Calu3 (cell line): ENCODE measurements around the gene EIF4EBP2. TPM values are rescaled to one million over a fixed set of nuclear protein-coding genes. Genes with fewer than 3 reads are reported as not detected.
A peak's percentile ranks its signal among the peaks of the same experiment; 100 is the strongest.

Experiments used
- BruUV-seq: library from RNA; stranded (reverse); fragments of 400-500 nt; replicated peaks from 2 replicates; lab custom pipeline; 2021; lab: Mats Ljungman, UMichigan
- CTCF ChIA-PET: fragments of 300-600 bp; sonication (Branson Sonifier 250); formaldehyde crosslinking; loops from one replicate; lab custom pipeline; 2022; ENCODE audit warnings: antibody characterized with exemption; lab: Charles Lee
- DNase-seq: peaks from one replicate; pipeline ENCODE4 v3.0.0; 2022
- H3K27ac Mint-ChIP-seq: one replicate; pipeline ENCODE4 v1.8.0; 2022; ENCODE audit warnings: mixed read lengths; ENCODE audit not compliant: unreplicated experiment
- H3K27me3 Mint-ChIP-seq: one replicate; pipeline ENCODE4 v1.8.0; 2022; ENCODE audit warnings: mixed read lengths; ENCODE audit not compliant: unreplicated experiment
- H3K36me3 Mint-ChIP-seq: one replicate; pipeline ENCODE4 v1.8.0; 2022; ENCODE audit warnings: mild to moderate bottlenecking, moderate library complexity, mixed read lengths; ENCODE audit not compliant: insufficient read depth, unreplicated experiment
- H3K4me1 Mint-ChIP-seq: one replicate; pipeline ENCODE4 v1.8.0; 2022; ENCODE audit warnings: mild to moderate bottlenecking, low read depth, mixed read lengths; ENCODE audit not compliant: unreplicated experiment
- H3K4me3 Mint-ChIP-seq: one replicate; pipeline ENCODE4 v1.8.0; 2022; ENCODE audit warnings: mild to moderate bottlenecking, low read depth, moderate library complexity, mixed read lengths; ENCODE audit not compliant: unreplicated experiment
- H3K9me3 Mint-ChIP-seq: one replicate; pipeline ENCODE4 v1.8.0; 2022; ENCODE audit warnings: low read depth, mixed read lengths; ENCODE audit not compliant: unreplicated experiment
- intact Hi-C: fragments of 100-400 bp; cut with micrococcal nuclease; formaldehyde crosslinking; loops from one replicate; pipeline ENCODE4 v1.10.0; 2022; ENCODE audit not compliant: unreplicated experiment
- total RNA-seq: library from RNA; stranded (reverse); gene quantifications from 2 replicates; pipeline ENCODE4 v1.2.3, GENCODE V29; 2022
- TF ChIP-seq, protein P1 (sequence below): fragments of 200-600 bp; IDR thresholded peaks from one replicate; pipeline ENCODE4 v1.8.0; 2022; ENCODE audit warnings: antibody characterized with exemption; ENCODE audit not compliant: unreplicated experiment

Gene EIF4EBP2
- total RNA-seq, 1 experiment from 2014 or later, result 54.7 TPM

DNA sequence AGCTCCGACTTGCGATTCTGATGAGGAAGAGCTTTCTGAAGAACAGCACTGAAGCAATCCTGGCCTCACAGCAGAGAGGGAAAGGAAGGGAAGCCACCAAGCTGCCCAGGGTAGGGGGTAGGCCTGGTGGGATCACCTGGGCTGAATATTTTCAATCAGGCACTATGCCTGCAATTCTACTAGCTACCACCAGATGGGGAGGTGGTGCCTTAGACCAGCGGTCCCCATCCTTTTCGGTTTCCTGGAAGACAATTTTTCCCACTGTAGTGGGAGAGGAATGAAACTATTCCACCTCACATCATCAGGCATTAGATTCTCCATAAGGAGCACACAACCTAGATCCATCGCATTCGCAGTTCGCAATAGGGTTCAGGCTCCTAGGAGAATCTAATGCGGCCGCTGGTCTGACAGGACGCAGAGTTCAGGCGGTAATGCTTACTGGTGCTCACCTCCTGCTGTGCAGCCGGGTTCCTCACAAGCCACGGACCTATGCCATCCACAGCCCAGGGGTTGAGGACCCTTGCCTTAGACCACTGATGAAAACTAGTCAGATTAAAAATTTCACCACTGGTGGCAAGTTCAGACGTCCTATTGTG, 24.3 kb upstream of the EIF4EBP2 start:
- H3K4me1 Mint-ChIP-seq, result peaks cover 17% of the 10 kb centered on the region
- no peak overlapping the region for H3K27ac Mint-ChIP-seq
- no peak for DNase-seq
- H3K9me3 Mint-ChIP-seq, result no peaks in the 10 kb centered on the region
- H3K27me3 Mint-ChIP-seq, result peaks cover 8% of the 10 kb centered on the region
- H3K36me3 Mint-ChIP-seq, result peaks cover 19% of the 10 kb centered on the region
- H3K4me3 Mint-ChIP-seq, result no peak overlapping the region
- TF ChIP-seq, protein P1, sequence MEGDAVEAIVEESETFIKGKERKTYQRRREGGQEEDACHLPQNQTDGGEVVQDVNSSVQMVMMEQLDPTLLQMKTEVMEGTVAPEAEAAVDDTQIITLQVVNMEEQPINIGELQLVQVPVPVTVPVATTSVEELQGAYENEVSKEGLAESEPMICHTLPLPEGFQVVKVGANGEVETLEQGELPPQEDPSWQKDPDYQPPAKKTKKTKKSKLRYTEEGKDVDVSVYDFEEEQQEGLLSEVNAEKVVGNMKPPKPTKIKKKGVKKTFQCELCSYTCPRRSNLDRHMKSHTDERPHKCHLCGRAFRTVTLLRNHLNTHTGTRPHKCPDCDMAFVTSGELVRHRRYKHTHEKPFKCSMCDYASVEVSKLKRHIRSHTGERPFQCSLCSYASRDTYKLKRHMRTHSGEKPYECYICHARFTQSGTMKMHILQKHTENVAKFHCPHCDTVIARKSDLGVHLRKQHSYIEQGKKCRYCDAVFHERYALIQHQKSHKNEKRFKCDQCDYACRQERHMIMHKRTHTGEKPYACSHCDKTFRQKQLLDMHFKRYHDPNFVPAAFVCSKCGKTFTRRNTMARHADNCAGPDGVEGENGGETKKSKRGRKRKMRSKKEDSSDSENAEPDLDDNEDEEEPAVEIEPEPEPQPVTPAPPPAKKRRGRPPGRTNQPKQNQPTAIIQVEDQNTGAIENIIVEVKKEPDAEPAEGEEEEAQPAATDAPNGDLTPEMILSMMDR, result peak; percentile 66
- CTCF ChIA-PET, result interaction anchor here (0.6 kb wide), 2 partner anchors 89 to 155 kb away, joined by 3 to 4 read pairs; no protein-coding TSS in a partner anchor
- BruUV-seq, result no TSS peak
- intact Hi-C loops, result loop anchor here (5.0 kb wide), 1 partner anchor 157 kb away; no protein-coding TSS in a partner anchor

DNA sequence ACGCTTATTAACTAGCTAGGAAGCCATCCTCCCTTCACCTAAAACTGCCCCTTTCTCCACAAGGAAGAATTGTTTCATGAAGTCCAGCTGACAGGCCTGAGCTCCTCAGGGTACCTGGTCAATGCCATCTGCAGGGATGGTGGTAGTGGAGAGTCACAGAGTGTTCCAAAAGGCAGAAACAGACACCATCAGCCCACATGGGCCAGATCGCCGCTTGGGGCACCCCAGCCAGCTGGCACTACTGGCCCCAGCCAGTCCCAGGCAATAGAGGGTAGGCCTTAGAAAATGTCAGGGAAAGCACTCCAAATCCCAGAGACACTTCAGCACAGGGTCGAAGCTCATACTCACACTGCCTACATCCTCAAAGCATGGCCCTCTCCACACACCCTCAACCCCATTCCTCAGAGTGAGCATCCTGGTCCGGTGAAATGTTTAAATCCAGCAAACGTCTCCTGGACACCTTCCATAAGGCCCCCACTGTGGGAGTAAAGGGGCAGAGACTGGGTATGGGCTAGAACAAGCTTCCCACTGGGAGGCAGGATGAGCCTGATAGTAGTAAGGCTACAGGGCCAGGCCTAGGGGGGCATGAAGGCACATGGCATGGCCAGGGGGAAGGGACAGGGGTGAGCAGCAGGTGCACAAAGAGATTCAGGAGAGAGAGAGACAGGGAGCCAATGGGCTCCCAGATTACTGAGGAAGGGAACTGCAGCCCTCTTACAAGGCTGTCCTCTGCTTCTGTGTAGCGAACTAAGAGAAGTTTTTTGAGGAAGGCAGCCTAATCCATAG, 23.4 kb upstream of the EIF4EBP2 start:
- intact Hi-C loops, result no loop called here
- CTCF ChIA-PET, result interaction anchor here (0.6 kb wide), 2 partner anchors 73 to 90 kb away, joined by 3 to 4 read pairs; no protein-coding TSS in a partner anchor
- Mint-ChIP-seq H3K27ac (no peak overlapping the region), H3K4me1 (peaks cover 17% of the 10 kb centered on the region), H3K9me3 (no peaks in the 10 kb centered on the region), H3K4me3 (peak overlapping the region; percentile 85), H3K36me3 (peaks cover 19% of the 10 kb centered on the region), H3K27me3 (peaks cover 8% of the 10 kb centered on the region)
- TF ChIP-seq, protein P1, result no peak
- no TSS peak for BruUV-seq
- no peak for DNase-seq

DNA sequence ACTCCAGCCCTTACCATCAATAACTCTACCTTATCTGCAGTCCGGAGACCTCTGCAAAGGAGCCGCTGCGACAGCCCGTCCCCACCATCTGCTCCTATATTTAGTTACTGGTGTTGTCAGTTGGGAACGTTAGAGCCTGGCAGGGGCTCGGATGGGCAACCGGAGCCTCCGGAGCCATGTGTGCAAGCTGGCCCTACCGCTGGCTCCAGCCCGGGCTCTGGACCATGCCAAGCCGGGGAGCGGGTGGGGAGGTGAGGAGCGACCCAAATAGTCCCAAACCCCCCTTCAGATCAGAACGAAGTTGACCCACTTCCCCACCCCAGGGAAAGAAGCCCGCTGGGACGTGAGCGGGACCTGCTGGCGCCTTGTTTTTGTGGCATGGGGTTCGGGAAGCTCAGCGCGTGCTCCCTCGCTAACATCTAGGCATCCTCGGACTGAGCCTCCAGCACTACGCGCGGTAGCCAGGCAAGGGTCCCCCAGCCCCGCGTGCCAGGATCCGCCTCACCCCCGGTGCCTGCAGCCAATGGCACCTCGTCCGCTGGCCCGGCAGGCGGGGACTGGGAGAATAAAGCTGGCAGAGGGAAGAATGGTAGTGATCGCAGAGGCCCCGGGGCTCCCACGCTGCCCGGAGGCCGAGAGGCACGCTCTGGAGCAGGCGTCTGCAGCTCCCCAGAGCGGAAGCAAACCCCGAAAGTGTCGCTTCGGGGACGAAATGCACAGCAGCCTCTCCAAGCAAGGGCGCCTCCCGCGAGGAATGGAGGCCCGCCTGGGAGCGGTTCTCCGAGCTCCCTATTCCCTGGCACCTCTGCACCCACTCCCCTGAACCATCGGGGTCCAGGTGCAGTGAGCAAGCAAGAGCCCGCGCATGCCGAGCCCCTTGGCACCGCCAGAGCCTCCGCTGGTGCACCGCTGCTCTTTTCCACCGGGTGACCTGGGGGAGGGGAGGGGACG, 22.2 kb upstream of the EIF4EBP2 start:
- H3K4me3 Mint-ChIP-seq, result peak overlapping the region; percentile 85
- DNase-seq, result peak; percentile 66
- H3K9me3 Mint-ChIP-seq, result no peaks in the 10 kb centered on the region
- intact Hi-C loops, result no loop called here
- TF ChIP-seq, protein P1, result no peak
- CTCF ChIA-PET, result interaction anchor here (0.7 to 1.0 kb wide), 3 partner anchors 23 to 294 kb away, joined by 3 to 4 read pairs (median 4); no protein-coding TSS in a partner anchor
- H3K4me1 Mint-ChIP-seq, result peaks cover 20% of the 10 kb centered on the region
- H3K36me3 Mint-ChIP-seq, result peaks cover 19% of the 10 kb centered on the region
- peak overlapping the region; percentile 19 for H3K27ac Mint-ChIP-seq
- BruUV-seq, result no TSS peak
- peaks cover 8% of the 10 kb centered on the region for H3K27me3 Mint-ChIP-seq

DNA sequence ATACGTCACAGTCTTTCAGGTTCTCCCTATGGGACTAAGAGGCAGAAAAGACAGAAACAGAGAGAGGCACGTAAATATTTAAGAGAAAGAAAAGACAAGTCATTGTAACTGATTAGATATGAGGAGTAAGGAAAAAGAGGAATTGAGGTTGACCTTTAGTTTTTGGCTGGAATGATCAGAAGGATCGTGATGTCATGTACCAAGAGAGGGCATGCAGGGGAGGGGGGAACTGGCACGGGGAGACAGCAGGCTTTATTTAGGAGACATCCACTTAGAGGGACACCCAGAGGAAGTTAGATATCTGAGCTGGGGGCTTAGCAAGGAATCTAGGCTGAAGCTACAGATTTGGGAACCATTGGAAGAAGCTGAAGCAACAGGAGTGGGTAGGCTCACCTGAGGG, 12.3 kb upstream of the EIF4EBP2 start:
- intact Hi-C loops, result no loop called here
- Mint-ChIP-seq H3K36me3 (peaks cover 6% of the 10 kb centered on the region), H3K27me3 (peaks cover 29% of the 10 kb centered on the region), H3K9me3 (no peaks in the 10 kb centered on the region), H3K4me3 (no peak overlapping the region), H3K27ac (no peak overlapping the region), H3K4me1 (peaks cover 22% of the 10 kb centered on the region)
- TF ChIP-seq, protein P1, result no peak
- no peak for DNase-seq
- CTCF ChIA-PET, result interaction anchor here (1.8 kb wide), 1 partner anchor 12 kb away, joined by 7 read pairs; the partner anchor contains the start of gene EIF4EBP2
- no TSS peak for BruUV-seq
